WERI-Rb-1 (cell line): ENCODE results near the gene MAS1.

Experiments
- DNase-seq: peaks from one replicate; pipeline ENCODE4 v3.0.0-alpha.2; 2020
- H3K27ac ChIP-seq: fragments of 250-450 bp; sonication (Bioruptor Pico); 2 replicates; pipeline ENCODE4 v1.5.1; 2020; ENCODE audit warnings: mild to moderate bottlenecking, moderate library complexity
- H3K27me3 ChIP-seq: fragments of 250-450 bp; sonication (Bioruptor Pico); 2 replicates; pipeline ENCODE4 v1.5.1; 2021; ENCODE audit warnings: mild to moderate bottlenecking, low read depth, moderate library complexity; ENCODE audit not compliant: insufficient read depth, severe bottlenecking
- H3K36me3 ChIP-seq: fragments of 250-450 bp; sonication (Bioruptor Pico); 2 replicates; pipeline ENCODE4 v1.5.1; 2020; ENCODE audit warnings: mild to moderate bottlenecking, moderate library complexity
- H3K4me3 ChIP-seq: 2 replicates; pipeline ENCODE4 v1.5.1; 2011; ENCODE audit warnings: low read depth, mild to moderate bottlenecking, control low read depth, low read length
- H3K9me3 ChIP-seq: fragments of 250-450 bp; sonication (Bioruptor Pico); 2 replicates; pipeline ENCODE4 v1.5.1; 2021; ENCODE audit warnings: mild to moderate bottlenecking, moderate library complexity; ENCODE audit not compliant: severe bottlenecking
- TF ChIP-seq, protein P1 (sequence below): IDR thresholded peaks from 2 replicates; pipeline ENCODE4 v1.5.1; 2011; ENCODE audit warnings: low read depth, mild to moderate bottlenecking, control low read depth, inconsistent platforms, low read length

MAS1 gene

DNA sequence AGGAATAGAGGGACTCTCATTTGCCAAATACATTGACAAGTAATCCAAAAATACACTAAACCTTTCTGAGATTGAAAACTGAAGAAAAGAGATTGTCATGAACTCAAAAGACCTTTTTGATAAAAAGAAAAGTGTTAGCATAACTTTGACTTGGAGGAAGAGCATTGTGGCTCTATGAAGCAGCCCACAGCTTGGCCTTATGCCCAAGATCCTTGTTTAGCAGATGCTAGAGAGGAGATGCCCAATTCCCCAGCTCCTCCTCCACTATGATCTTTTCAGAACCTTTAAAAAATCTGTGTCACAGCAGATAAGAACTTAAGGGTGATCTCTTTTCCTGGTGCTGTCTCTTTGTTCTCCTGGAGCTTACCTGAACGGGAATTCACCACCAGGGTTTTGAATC is 42.3 kb downstream of the MAS1 start:
- Histone ChIP-seq H3K27ac (no peak overlapping the region), H3K9me3 (peaks cover 5% of the 10 kb centered on the region), H3K36me3 (no peaks in the 10 kb centered on the region), H3K27me3 (peaks cover 19% of the 10 kb centered on the region), H3K4me3 (no peak overlapping the region)
- DNase-seq = no peak
- TF ChIP-seq, protein P1, sequence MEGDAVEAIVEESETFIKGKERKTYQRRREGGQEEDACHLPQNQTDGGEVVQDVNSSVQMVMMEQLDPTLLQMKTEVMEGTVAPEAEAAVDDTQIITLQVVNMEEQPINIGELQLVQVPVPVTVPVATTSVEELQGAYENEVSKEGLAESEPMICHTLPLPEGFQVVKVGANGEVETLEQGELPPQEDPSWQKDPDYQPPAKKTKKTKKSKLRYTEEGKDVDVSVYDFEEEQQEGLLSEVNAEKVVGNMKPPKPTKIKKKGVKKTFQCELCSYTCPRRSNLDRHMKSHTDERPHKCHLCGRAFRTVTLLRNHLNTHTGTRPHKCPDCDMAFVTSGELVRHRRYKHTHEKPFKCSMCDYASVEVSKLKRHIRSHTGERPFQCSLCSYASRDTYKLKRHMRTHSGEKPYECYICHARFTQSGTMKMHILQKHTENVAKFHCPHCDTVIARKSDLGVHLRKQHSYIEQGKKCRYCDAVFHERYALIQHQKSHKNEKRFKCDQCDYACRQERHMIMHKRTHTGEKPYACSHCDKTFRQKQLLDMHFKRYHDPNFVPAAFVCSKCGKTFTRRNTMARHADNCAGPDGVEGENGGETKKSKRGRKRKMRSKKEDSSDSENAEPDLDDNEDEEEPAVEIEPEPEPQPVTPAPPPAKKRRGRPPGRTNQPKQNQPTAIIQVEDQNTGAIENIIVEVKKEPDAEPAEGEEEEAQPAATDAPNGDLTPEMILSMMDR = no peak

DNA sequence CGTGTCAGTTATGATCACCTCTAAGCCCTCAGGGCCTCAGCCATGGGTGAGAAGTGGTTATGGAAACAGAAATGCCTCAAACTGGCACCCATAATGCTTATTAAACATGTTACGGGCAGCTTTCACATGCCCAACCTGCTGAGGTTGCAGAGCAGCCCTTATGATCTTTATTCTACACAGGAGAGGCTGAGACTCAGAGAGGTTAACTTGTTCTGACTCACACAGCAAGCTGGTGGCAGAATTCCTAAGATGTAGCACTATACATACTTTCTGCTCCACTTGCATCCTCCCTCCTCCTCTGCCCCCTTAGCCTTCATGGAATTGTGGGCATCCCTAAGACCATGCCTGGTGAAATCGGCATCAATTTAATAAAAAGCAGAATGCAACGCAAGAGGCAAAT is 43.4 kb downstream of the MAS1 start:
- no peaks in the 10 kb centered on the region for H3K36me3 ChIP-seq
- H3K9me3 ChIP-seq = peaks cover 5% of the 10 kb centered on the region
- DNase-seq = no peak
- TF ChIP-seq, protein P1 = no peak
- no peak overlapping the region for H3K4me3 ChIP-seq
- no peak overlapping the region for H3K27ac ChIP-seq
- H3K27me3 ChIP-seq = peaks cover 19% of the 10 kb centered on the region

DNA sequence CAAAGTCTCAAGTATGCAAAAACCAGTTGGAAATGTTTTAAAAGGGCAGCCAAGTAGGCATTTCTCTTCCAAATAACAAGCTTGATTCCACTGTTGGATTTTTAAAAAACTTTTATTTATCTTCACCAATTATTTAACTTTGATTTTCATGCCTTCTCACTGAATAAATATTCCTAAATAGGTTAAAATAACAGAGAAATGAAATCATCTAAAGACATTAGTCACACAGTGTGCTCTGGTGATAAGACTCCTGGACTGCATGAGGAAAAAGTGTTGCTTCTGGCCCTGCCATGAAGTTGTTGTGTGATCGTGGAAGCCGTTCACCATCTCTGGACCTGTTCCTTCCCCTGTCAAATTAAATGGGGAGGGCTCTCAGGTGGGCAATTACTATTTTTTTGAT is 44.3 kb downstream of the MAS1 start:
- no peaks in the 10 kb centered on the region for H3K36me3 ChIP-seq
- peaks cover 19% of the 10 kb centered on the region for H3K27me3 ChIP-seq
- peaks cover 5% of the 10 kb centered on the region for H3K9me3 ChIP-seq
- H3K4me3 ChIP-seq = no peak overlapping the region
- no peak overlapping the region for H3K27ac ChIP-seq
- DNase-seq = no peak
- TF ChIP-seq, protein P1 = no peak

DNA sequence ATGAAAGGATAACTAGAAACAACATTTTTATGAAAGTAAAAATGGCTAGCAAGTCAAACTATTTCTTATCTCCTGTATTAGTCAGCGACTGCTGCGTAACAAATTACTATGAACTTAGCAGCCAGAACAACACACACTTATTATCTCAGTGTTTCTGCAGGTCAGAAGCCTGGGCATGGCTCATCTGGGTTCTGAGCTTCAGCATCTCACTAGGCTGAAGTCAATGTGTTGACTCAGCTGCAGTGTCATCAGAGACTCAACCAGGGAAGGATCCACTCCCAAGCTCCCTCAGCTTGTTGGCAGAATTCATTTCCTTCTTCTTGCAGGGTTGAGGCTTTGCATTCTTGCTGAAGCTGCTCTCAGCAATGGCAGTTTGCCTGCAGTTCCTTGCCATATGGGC is 44.8 kb downstream of the MAS1 start:
- TF ChIP-seq, protein P1 = no peak

DNA sequence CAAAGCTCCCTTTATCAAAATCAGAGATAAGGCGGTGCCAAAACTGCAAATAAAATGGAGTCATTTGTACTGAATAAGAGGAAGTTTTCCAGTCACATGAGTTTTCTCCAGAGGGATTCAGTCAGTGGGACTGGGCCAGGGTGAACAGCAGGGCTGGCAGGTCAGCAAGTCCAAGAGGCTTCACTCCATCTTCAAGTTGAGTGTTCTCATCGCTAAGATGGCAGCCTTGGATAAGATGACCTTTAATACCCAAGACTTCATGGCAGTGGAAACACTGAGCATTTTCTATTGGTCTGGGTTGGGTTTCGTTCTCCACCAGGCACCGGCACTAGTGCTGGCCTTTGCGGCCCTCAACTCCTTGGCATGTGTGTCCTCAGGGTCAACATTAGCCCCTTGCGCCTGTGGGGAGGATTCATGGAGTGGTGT is 48.8 kb downstream of the MAS1 start:
- no peaks in the 10 kb centered on the region for H3K36me3 ChIP-seq
- H3K27me3 ChIP-seq = peaks cover 8% of the 10 kb centered on the region
- no peak overlapping the region for H3K4me3 ChIP-seq
- TF ChIP-seq, protein P1 = no peak
- H3K9me3 ChIP-seq = peaks cover 5% of the 10 kb centered on the region
- no peak overlapping the region for H3K27ac ChIP-seq
- no peak for DNase-seq

More for the DNA sequence above, 44.8 kb downstream of the MAS1 start:
- DNase-seq = no peak
- no peak overlapping the region for H3K4me3 ChIP-seq
- H3K27me3 ChIP-seq = peaks cover 15% of the 10 kb centered on the region
- peaks cover 5% of the 10 kb centered on the region for H3K9me3 ChIP-seq
- H3K27ac ChIP-seq = no peak overlapping the region
- H3K36me3 ChIP-seq = no peaks in the 10 kb centered on the region
